SU-DHL-6 (cell line): Measurements from ENCODE around the gene KCTD19.

Experiments used
- H2AFZ ChIP-seq: fragments of 200-600 bp; sonication (generic); 2 replicates; pipeline ENCODE4 v1.6.1; 2014; ENCODE audit warnings: low read depth, mild to moderate bottlenecking, moderate library complexity, mixed read lengths, antibody characterized with exemption, low read length; ENCODE audit not compliant: severe bottlenecking
- H3F3A ChIP-seq: fragments of 200-600 bp; shearing (Covaris generic); 2 replicates; pipeline ENCODE4 v1.6.0; 2016; ENCODE audit warnings: antibody characterized with exemption, mild to moderate bottlenecking; ENCODE audit not compliant: insufficient read depth
- H3K27ac ChIP-seq: fragments of 200-600 bp; sonication (generic); 2 replicates; pipeline ENCODE4 v1.5.1; 2016; ENCODE audit warnings: low read depth, mild to moderate bottlenecking, low read length, moderate library complexity, mixed read lengths
- H3K27me3 ChIP-seq: fragments of 200-600 bp; sonication (generic), shearing (Covaris generic); 2 replicates; pipeline ENCODE4 v1.6.0; 2014; ENCODE audit warnings: mild to moderate bottlenecking, low read length
- H3K36me3 ChIP-seq: fragments of 200-600 bp; sonication (generic); 2 replicates; pipeline ENCODE4 v1.6.1; 2014; ENCODE audit warnings: mild to moderate bottlenecking, low read length, mixed read lengths
- H3K4me2 ChIP-seq: fragments of 300-600, 200-600 bp; shearing (Covaris generic), sonication (generic); 2 replicates; pipeline ENCODE4 v1.6.0; 2014; ENCODE audit warnings: low read length, low read depth, mild to moderate bottlenecking; ENCODE audit not compliant: poor library complexity, severe bottlenecking
- H3K4me3 ChIP-seq: fragments of 200-600 bp; sonication (generic); 2 replicates; pipeline ENCODE4 v1.5.1; 2014; ENCODE audit warnings: antibody characterized with exemption, low read length, mild to moderate bottlenecking, mixed read lengths; ENCODE audit not compliant: insufficient read depth, poor library complexity, severe bottlenecking
- H3K79me2 ChIP-seq: fragments of 200-600 bp; sonication (generic); 2 replicates; pipeline ENCODE4 v1.6.1; 2014; ENCODE audit warnings: mild to moderate bottlenecking, low read length, moderate library complexity; ENCODE audit not compliant: insufficient read depth
- H3K9ac ChIP-seq: fragments of 200-600 bp; sonication (generic); 2 replicates; pipeline ENCODE4 v1.7.0; 2014; ENCODE audit warnings: mild to moderate bottlenecking, low read length
- H3K9me2 ChIP-seq: fragments of 200-600 bp; sonication (generic); replicated peaks from 2 replicates; pipeline ENCODE4 v1.6.1; 2014; ENCODE audit warnings: low read length; ENCODE audit not compliant: insufficient read depth
- H3K9me3 ChIP-seq: fragments of 200-600 bp; sonication (generic); 2 replicates; pipeline ENCODE4 v1.6.1; 2014; ENCODE audit warnings: low read length, mixed read lengths; ENCODE audit not compliant: insufficient read depth
- H4K20me1 ChIP-seq: fragments of 200-600 bp; sonication (generic); 2 replicates; pipeline ENCODE4 v1.6.1; 2014; ENCODE audit warnings: low read depth, mild to moderate bottlenecking, antibody characterized with exemption, low read length, moderate library complexity, mixed read lengths
- EZH2phosphoT487 ChIP-seq: fragments of 200-600 bp; sonication (generic), shearing (Covaris generic); conservative IDR thresholded peaks from 2 replicates; pipeline ENCODE4 v1.6.1; 2018; ENCODE audit warnings: mild to moderate bottlenecking, antibody characterized with exemption, low read length, moderate library complexity, mixed read lengths
- TF ChIP-seq, protein P1 (sequence below): fragments of 200-600 bp; sonication (generic); IDR thresholded peaks from one replicate; pipeline ENCODE4 v1.5.1; 2017; ENCODE audit warnings: antibody characterized with exemption, mild to moderate bottlenecking, low read length, moderate library complexity; ENCODE audit not compliant: insufficient read depth, poor library complexity, severe bottlenecking

KCTD19 gene

GRCh38 chr16:67256701-67257230, 69.8 kb downstream of the KCTD19 start:
- H3K4me3 ChIP-seq = no peak overlapping the region
- H3F3A ChIP-seq = no peaks in the 10 kb centered on the region
- TF ChIP-seq, protein P1, sequence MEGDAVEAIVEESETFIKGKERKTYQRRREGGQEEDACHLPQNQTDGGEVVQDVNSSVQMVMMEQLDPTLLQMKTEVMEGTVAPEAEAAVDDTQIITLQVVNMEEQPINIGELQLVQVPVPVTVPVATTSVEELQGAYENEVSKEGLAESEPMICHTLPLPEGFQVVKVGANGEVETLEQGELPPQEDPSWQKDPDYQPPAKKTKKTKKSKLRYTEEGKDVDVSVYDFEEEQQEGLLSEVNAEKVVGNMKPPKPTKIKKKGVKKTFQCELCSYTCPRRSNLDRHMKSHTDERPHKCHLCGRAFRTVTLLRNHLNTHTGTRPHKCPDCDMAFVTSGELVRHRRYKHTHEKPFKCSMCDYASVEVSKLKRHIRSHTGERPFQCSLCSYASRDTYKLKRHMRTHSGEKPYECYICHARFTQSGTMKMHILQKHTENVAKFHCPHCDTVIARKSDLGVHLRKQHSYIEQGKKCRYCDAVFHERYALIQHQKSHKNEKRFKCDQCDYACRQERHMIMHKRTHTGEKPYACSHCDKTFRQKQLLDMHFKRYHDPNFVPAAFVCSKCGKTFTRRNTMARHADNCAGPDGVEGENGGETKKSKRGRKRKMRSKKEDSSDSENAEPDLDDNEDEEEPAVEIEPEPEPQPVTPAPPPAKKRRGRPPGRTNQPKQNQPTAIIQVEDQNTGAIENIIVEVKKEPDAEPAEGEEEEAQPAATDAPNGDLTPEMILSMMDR = no peak
- TF ChIP-seq EZH2phosphoT487 = no peak

DNA sequence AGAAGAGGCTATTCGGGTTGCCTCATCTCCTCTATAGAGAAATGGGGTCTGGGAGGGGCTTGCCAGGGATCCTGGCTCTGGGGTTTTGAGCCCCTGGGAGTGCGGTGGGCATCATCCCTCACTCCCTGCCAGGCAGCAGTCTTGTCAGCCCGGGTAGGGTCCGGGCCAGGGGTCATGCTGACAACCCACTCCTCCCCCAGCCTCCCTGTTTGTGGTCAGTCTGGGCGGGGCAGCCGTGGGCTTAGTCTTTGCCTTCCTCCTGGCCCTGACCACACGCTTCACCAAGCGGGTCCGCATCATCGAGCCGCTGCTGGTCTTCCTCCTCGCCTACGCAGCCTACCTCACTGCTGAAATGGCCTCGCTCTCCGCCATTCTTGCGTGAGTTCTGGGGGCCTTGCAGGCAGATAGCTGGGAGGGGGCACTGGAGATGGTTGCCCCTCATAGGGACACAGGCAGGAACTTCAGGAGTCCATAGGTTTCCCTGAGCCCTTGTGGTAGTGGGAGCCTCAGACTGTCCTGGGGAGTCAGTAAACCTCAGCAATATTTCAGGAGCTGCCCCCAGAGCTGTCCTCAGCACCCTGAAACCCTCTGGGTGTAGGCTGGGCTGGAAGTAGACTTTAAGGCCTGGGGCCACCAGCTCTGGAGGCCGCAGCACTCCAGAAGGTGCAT, 70.9 kb downstream of the KCTD19 start:
- H3F3A ChIP-seq = no peaks in the 10 kb centered on the region
- no peaks in the 10 kb centered on the region for H4K20me1 ChIP-seq
- no peak overlapping the region for H3K9ac ChIP-seq
- no peaks in the 10 kb centered on the region for H3K9me3 ChIP-seq
- no peak overlapping the region for H3K4me3 ChIP-seq
- no peaks in the 10 kb centered on the region for H3K36me3 ChIP-seq
- no peaks in the 10 kb centered on the region for H3K27me3 ChIP-seq
- TF ChIP-seq EZH2phosphoT487 = no peak
- TF ChIP-seq, protein P1 = no peak
- no peaks in the 10 kb centered on the region for H3K9me2 ChIP-seq
- no peak overlapping the region for H3K4me2 ChIP-seq
- H2AFZ ChIP-seq = no peak overlapping the region
- H3K79me2 ChIP-seq = no peaks in the 10 kb centered on the region
- H3K27ac ChIP-seq = no peak overlapping the region

More at GRCh38 chr16:67256701-67257230, 69.8 kb downstream of the KCTD19 start:
- Histone ChIP-seq H2AFZ (no peak overlapping the region), H3K9me3 (no peaks in the 10 kb centered on the region), H3K27ac (no peak overlapping the region), H3K36me3 (no peaks in the 10 kb centered on the region), H3K79me2 (no peaks in the 10 kb centered on the region), H3K9ac (no peak overlapping the region), H4K20me1 (no peaks in the 10 kb centered on the region), H3K27me3 (no peaks in the 10 kb centered on the region), H3K4me2 (no peak overlapping the region), H3K9me2 (no peaks in the 10 kb centered on the region)

DNA sequence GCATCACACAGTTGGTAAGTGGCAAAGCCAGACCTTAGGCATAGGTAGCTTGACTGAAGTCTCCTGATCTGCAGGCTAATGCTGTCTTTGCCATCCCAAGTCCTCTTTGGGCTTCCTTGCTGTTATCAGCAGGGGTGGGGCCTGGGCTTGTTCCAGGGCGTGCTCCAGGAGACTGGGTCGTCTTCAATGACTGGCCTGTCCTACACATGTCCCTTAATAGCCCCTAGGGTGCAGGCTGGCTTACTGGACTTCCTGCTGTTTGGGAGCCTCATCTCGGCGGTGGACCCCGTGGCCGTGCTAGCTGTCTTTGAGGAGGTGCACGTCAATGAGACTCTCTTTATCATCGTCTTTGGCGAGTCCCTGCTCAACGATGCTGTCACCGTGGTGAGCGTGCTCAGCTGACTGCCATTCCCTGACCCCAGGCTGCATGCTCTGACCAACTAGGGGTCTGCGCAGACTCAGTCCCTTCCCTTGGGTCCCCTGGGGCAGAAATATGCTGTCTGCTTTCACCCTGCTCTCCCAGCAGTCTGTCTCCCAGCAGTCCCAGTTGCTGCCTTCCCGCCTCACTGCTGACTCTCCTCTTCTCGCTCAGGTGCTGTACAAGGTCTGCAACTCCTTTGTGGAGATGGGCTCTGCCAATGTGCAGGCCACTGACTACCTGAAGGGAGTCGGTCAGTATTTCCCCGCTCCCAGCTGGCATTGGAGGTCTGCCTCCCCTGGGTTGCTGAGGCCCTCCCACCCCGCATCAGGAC, 71.6 kb downstream of the KCTD19 start:
- H3K27me3 ChIP-seq = no peaks in the 10 kb centered on the region
- H3K9me3 ChIP-seq = no peaks in the 10 kb centered on the region
- H3K27ac ChIP-seq = no peak overlapping the region
- H3F3A ChIP-seq = no peaks in the 10 kb centered on the region
- no peaks in the 10 kb centered on the region for H3K9me2 ChIP-seq
- no peak overlapping the region for H3K4me2 ChIP-seq
- no peak overlapping the region for H3K9ac ChIP-seq
- H3K36me3 ChIP-seq = no peaks in the 10 kb centered on the region
- H2AFZ ChIP-seq = no peak overlapping the region
- H3K4me3 ChIP-seq = no peak overlapping the region
- no peak for TF ChIP-seq EZH2phosphoT487
- TF ChIP-seq, protein P1 = no peak
- H3K79me2 ChIP-seq = no peaks in the 10 kb centered on the region
- H4K20me1 ChIP-seq = no peaks in the 10 kb centered on the region
